ENCODE measurements around the gene VSTM1.

- TF ChIP-seq USF1 (CRISPR knock-in tag; IDR thresholded peaks at IDR 0.05) (no peak), USF2 (CRISPR knock-in tag; IDR thresholded peaks at IDR 0.05) (no peak), CTCF (IDR thresholded peaks at IDR 0.05) (no peak), IRF1 (CRISPR knock-in tag; IDR thresholded peaks at IDR 0.05) (no peak), SOX15 (CRISPR knock-in tag; IDR thresholded peaks at IDR 0.05) (no peak), ZNF219 (CRISPR knock-in tag; IDR thresholded peaks at IDR 0.05; ENCODE audit: borderline replicate concordance) (no peak), AFF4 (CRISPR knock-in tag; IDR thresholded peaks at IDR 0.05; ENCODE audit: borderline replicate concordance) (no peak), JUN (CRISPR knock-in tag; IDR thresholded peaks at IDR 0.05) (no peak), E2F1 (CRISPR knock-in tag; IDR thresholded peaks at IDR 0.05) (no peak), ZBTB43 (CRISPR knock-in tag; IDR thresholded peaks at IDR 0.05) (no peak)
Observed at GRCh38 chr19:54081032-54081431, 17.3 kb upstream of the VSTM1 start, which contains the start of gene TARM1.
